Rectal smooth muscle tissue (tissue), 1 donor: ENCODE measurements around the gene RHCG.
"Not testable (repeated sequence)": the region's sequence is repeated elsewhere in the genome, so short reads cannot be mapped to it uniquely, and the experiment has no call there.

Experiments used
- H3K27ac ChIP-seq: one replicate; pipeline ENCODE4 v1.7.0; 2013; ENCODE audit warnings: low read depth, low read length, inconsistent platforms
- H3K27me3 ChIP-seq: one replicate; pipeline ENCODE4 v1.7.0; 2013; ENCODE audit warnings: low read length; ENCODE audit not compliant: control insufficient read depth, insufficient read depth
- H3K36me3 ChIP-seq: one replicate; pipeline ENCODE4 v1.7.0; 2013; ENCODE audit warnings: low read length; ENCODE audit not compliant: control insufficient read depth, insufficient read depth
- H3K4me1 ChIP-seq: one replicate; pipeline ENCODE4 v1.7.0; 2013; ENCODE audit warnings: low read length; ENCODE audit not compliant: control insufficient read depth, insufficient read depth
- H3K4me3 ChIP-seq: one replicate; pipeline ENCODE4 v1.7.0; 2013; ENCODE audit warnings: low read length
- H3K9ac ChIP-seq: one replicate; pipeline ENCODE4 v1.7.0; 2013; ENCODE audit warnings: low read length

The RHCG gene

GRCh38 chr15:89486726-89487050, 9.7 kb downstream of the RHCG start:
- Histone ChIP-seq H3K27me3 (peaks cover 8% of the 10 kb centered on the region), H3K36me3 (no peaks in the 10 kb centered on the region), H3K9ac (no peak overlapping the region), H3K27ac (no peak overlapping the region), H3K4me3 (no peak overlapping the region), H3K4me1 (no peaks in the 10 kb centered on the region)

GRCh38 chr15:89483079-89483478, 13.3 kb downstream of the RHCG start:
- no peaks in the 10 kb centered on the region for H3K4me1 ChIP-seq
- no peak overlapping the region for H3K9ac ChIP-seq
- no peaks in the 10 kb centered on the region for H3K36me3 ChIP-seq
- H3K4me3 ChIP-seq = no peak overlapping the region
- no peak overlapping the region for H3K27ac ChIP-seq
- peaks cover 8% of the 10 kb centered on the region for H3K27me3 ChIP-seq

GRCh38 chr15:89482139-89482538, 14.2 kb downstream of the RHCG start:
- no peak overlapping the region for H3K27ac ChIP-seq
- H3K9ac ChIP-seq = no peak overlapping the region
- no peaks in the 10 kb centered on the region for H3K36me3 ChIP-seq
- no peak overlapping the region for H3K4me3 ChIP-seq
- peaks cover 8% of the 10 kb centered on the region for H3K27me3 ChIP-seq
- no peaks in the 10 kb centered on the region for H3K4me1 ChIP-seq

- H3K36me3 ChIP-seq = no peaks in the 10 kb centered on the region
Observed at GRCh38 chr15:89480505-89480904, 15.9 kb downstream of the RHCG start.

GRCh38 chr15:89479173-89479572, 17.2 kb downstream of the RHCG start:
- Histone ChIP-seq H3K27me3 (peaks cover 4% of the 10 kb centered on the region), H3K27ac (no peak overlapping the region), H3K4me1 (no peaks in the 10 kb centered on the region), H3K36me3 (no peaks in the 10 kb centered on the region), H3K9ac (no peak overlapping the region), H3K4me3 (no peak overlapping the region)

More at GRCh38 chr15:89480505-89480904, 15.9 kb downstream of the RHCG start:
- H3K9ac ChIP-seq = no peak overlapping the region
- no peak overlapping the region for H3K27ac ChIP-seq
- H3K27me3 ChIP-seq = peaks cover 4% of the 10 kb centered on the region
- H3K4me1 ChIP-seq = no peaks in the 10 kb centered on the region
- no peak overlapping the region for H3K4me3 ChIP-seq

- Histone ChIP-seq H3K4me3 (no peak overlapping the region), H3K27ac (no peak overlapping the region), H3K27me3 (no peaks in the 10 kb centered on the region), H3K4me1 (no peaks in the 10 kb centered on the region), H3K36me3 (no peaks in the 10 kb centered on the region), H3K9ac (no peak overlapping the region)
Observed at GRCh38 chr15:89477411-89478242, 18.8 kb downstream of the RHCG start.

GRCh38 chr15:89475661-89476060, 20.7 kb downstream of the RHCG start:
- Histone ChIP-seq H3K4me3 (no peak overlapping the region), H3K4me1 (no peaks in the 10 kb centered on the region), H3K27ac (no peak overlapping the region), H3K36me3 (no peaks in the 10 kb centered on the region), H3K9ac (no peak overlapping the region), H3K27me3 (peaks cover 8% of the 10 kb centered on the region)

GRCh38 chr15:89472785-89473256, 23.6 kb downstream of the RHCG start:
- Histone ChIP-seq H3K27ac (no peak overlapping the region), H3K4me1 (no peaks in the 10 kb centered on the region), H3K4me3 (no peak overlapping the region), H3K36me3 (no peaks in the 10 kb centered on the region), H3K27me3 (peaks cover 8% of the 10 kb centered on the region), H3K9ac (no peak overlapping the region)

GRCh38 chr15:89469426-89470096, 26.8 kb downstream of the RHCG start:
- H3K4me1 ChIP-seq = no peaks in the 10 kb centered on the region
- H3K27me3 ChIP-seq = peaks cover 8% of the 10 kb centered on the region
- H3K27ac ChIP-seq = no peak overlapping the region
- H3K36me3 ChIP-seq = no peaks in the 10 kb centered on the region
- H3K4me3 ChIP-seq = no peak overlapping the region
- no peak overlapping the region for H3K9ac ChIP-seq

GRCh38 chr15:89468813-89469212, 27.6 kb downstream of the RHCG start:
- H3K27me3 ChIP-seq, H3K27ac ChIP-seq: not testable (repeated sequence)

GRCh38 chr15:89463113-89463512, 33.3 kb downstream of the RHCG start:
- Histone ChIP-seq H3K27ac (no peak overlapping the region), H3K4me3 (no peak overlapping the region), H3K9ac (no peak overlapping the region), H3K27me3 (no peaks in the 10 kb centered on the region), H3K4me1 (no peaks in the 10 kb centered on the region), H3K36me3 (no peaks in the 10 kb centered on the region)

More at GRCh38 chr15:89468813-89469212, 27.6 kb downstream of the RHCG start:
- H3K9ac ChIP-seq, H3K36me3 ChIP-seq, H3K4me1 ChIP-seq, H3K4me3 ChIP-seq: not testable (repeated sequence)

GRCh38 chr15:89462198-89462912, 34.0 kb downstream of the RHCG start:
- Histone ChIP-seq H3K9ac (no peak overlapping the region), H3K27me3 (no peaks in the 10 kb centered on the region), H3K4me3 (no peak overlapping the region), H3K27ac (no peak overlapping the region), H3K36me3 (no peaks in the 10 kb centered on the region), H3K4me1 (no peaks in the 10 kb centered on the region)
